HepG2 (cell line): ENCODE measurements around the gene WNT7A. TPM values are rescaled to one million over a fixed set of nuclear protein-coding genes. Genes with fewer than 3 reads are reported as not detected.

Source experiments
- ATAC-seq: fragments of 200-7000 bp; cut with Tn5 transposase; 3 replicates; pipeline ENCODE4 v1.9.1; 2020; ENCODE audit warnings: mild to moderate bottlenecking, moderate library complexity
- BruUV-seq: library from RNA; stranded (reverse); fragments of 400-500 nt; replicated peaks from 2 replicates; lab custom pipeline; 2021; lab: Mats Ljungman, UMichigan
- CTCF ChIA-PET: fragments of 300-600 bp; formaldehyde crosslinking; extraction: SDS; loops from one replicate; lab custom pipeline; 2021; ENCODE audit warnings: low total read pairs, inconsistent platforms, low intra/inter-chr PET ratio; lab: Yijun Ruan, JAX
- POLR2A ChIA-PET: fragments of 350-600 bp; sonication (Branson Sonifier 250); formaldehyde crosslinking; loops from one replicate; lab custom pipeline; 2020; ENCODE audit warnings: antibody characterized with exemption, inconsistent platforms; lab: Yijun Ruan, JAX
- DNase-seq: peaks from one replicate; pipeline ENCODE4 v3.0.0-alpha.2; 2015; ENCODE audit warnings: low spot score
- FAIRE-seq: peaks from 3 replicates; lab custom pipeline; 2011; peaks lifted over from hg19 to GRCh38; lab: Jason Lieb, UNC
- H2AFZ ChIP-seq: one replicate; pipeline ENCODE4 v1.6.1; 2011; ENCODE audit warnings: low read length, inconsistent platforms
- H3K27ac ChIP-seq: fragments of 300-600 bp; 3 replicates; pipeline ENCODE4 v1.8.0; 2011; ENCODE audit warnings: mixed run types, mild to moderate bottlenecking, mixed read lengths, low read length, inconsistent platforms; ENCODE audit not compliant: insufficient read depth; ENCODE audit errors: extremely low read length
- H3K27me3 ChIP-seq, 2 experiments: fragments of 200-600 bp in 1 of 2; 2 replicates in 1 of 2; 3 replicates in 1 of 2; pipeline versions ENCODE4 v1.6.0 to v1.8.0; 2011; ENCODE audit warnings: low read length in 2 of 2, mild to moderate bottlenecking in 2 of 2, moderate library complexity in 2 of 2, inconsistent platforms in 1 of 2; ENCODE audit not compliant: insufficient read depth in 2 of 2, control insufficient read depth in 1 of 2
- H3K36me3 ChIP-seq, 2 experiments: fragments of 200-600 bp in 1 of 2; replicated peaks in 1 of 2; 2 replicates in 1 of 2; 3 replicates in 1 of 2; pipeline versions ENCODE4 v1.5.1 to v1.8.0; 2011; ENCODE audit warnings: low read length in 2 of 2, inconsistent platforms in 1 of 2; ENCODE audit not compliant: insufficient read depth in 2 of 2, control insufficient read depth in 1 of 2
- H3K4me1 ChIP-seq: 2 replicates; pipeline ENCODE4 v1.5.1; 2012; ENCODE audit warnings: low read length, inconsistent platforms; ENCODE audit not compliant: insufficient read depth
- H3K4me2 ChIP-seq: 2 replicates; pipeline ENCODE4 v1.6.0; 2011; ENCODE audit warnings: low read depth, low read length, inconsistent platforms
- H3K4me3 ChIP-seq, 3 experiments: fragments of 200-600 bp in 1 of 3; sonication (generic), shearing (Covaris generic) in 1 of 3; replicated peaks in 1 of 3; 2 replicates each; pipeline ENCODE4 v1.5.1; 2011 to 2016; ENCODE audit warnings: low read length in 3 of 3, inconsistent platforms in 2 of 3, low read depth in 2 of 3, mild to moderate bottlenecking in 2 of 3, control low read depth in 1 of 3, mixed read lengths in 1 of 3; ENCODE audit not compliant: insufficient read depth in 1 of 3
- H3K79me2 ChIP-seq: one replicate; pipeline ENCODE4 v1.6.1; 2011; ENCODE audit warnings: low read length, inconsistent platforms; ENCODE audit not compliant: insufficient read depth
- H3K9ac ChIP-seq: 2 replicates; pipeline ENCODE4 v1.6.0; 2011; ENCODE audit warnings: mild to moderate bottlenecking, low read depth, low read length, inconsistent platforms; ENCODE audit not compliant: insufficient read depth
- H3K9me3 ChIP-seq: 2 replicates; pipeline ENCODE4 v1.5.1; 2012; ENCODE audit warnings: mild to moderate bottlenecking, low read length
- H4K20me1 ChIP-seq: 2 replicates; pipeline ENCODE4 v1.6.0; 2011; ENCODE audit warnings: inconsistent platforms, mild to moderate bottlenecking, low read length, moderate library complexity; ENCODE audit not compliant: insufficient read depth
- KLF15 ChIP-seq: sonication (generic); formaldehyde crosslinking; IDR thresholded peaks from 2 replicates; pipeline ENCODE4 v1.8.1; 2023; ENCODE audit warnings: borderline replicate concordance, mild to moderate bottlenecking, inconsistent platforms, missing genetic modification reagents, mixed read lengths
- PCBP2 ChIP-seq: fragments of 200-400 bp; formaldehyde crosslinking; optimal IDR thresholded peaks from 2 replicates; pipeline ENCODE3; 2018; ENCODE audit warnings: low read length, low read depth; ENCODE audit not compliant: poor library complexity, severe bottlenecking
- SIN3B ChIP-seq: fragments of 150-350 bp; IDR thresholded peaks from 2 replicates; pipeline ENCODE4 v1.6.1; 2014; ENCODE audit warnings: low read length
- SKI ChIP-seq: fragments of 450-650 bp; IDR thresholded peaks from one replicate; pipeline ENCODE4 v1.6.1; 2018; ENCODE audit warnings: mild to moderate bottlenecking; ENCODE audit not compliant: partially characterized antibody
- SNAI1 ChIP-seq: sonication (generic); formaldehyde crosslinking; IDR thresholded peaks from 2 replicates; pipeline ENCODE4 v1.5.0; 2020; ENCODE audit warnings: mild to moderate bottlenecking, missing genetic modification reagents, borderline replicate concordance
- ZNF124 ChIP-seq: sonication (generic); formaldehyde crosslinking; IDR thresholded peaks from 2 replicates; pipeline ENCODE4 v1.4.0; 2020; ENCODE audit warnings: missing genetic modification reagents
- ZNF724P ChIP-seq: sonication (generic); formaldehyde crosslinking; IDR thresholded peaks from 2 replicates; pipeline ENCODE4 v1.8.0; 2022; ENCODE audit warnings: missing genetic modification reagents, borderline replicate concordance
- ZSCAN22 ChIP-seq: sonication (generic); formaldehyde crosslinking; IDR thresholded peaks from 2 replicates; pipeline ENCODE4 v1.4.0; 2020; ENCODE audit warnings: mild to moderate bottlenecking, missing genetic modification reagents
- WGBS: methylation state at CpG from one replicate; pipeline ENCODE4 v1.1.6; 2017; ENCODE audit warnings: low lambda C conversion rate; 5-methylcytosine and 5-hydroxymethylcytosine counted together
- in situ Hi-C: cut with HindIII; loops from 2 replicates; pipeline ENCODE4 v1.10.0; 2017; ENCODE audit warnings: low pct_unique_long_range_greater_than_20kb; ENCODE audit not compliant: extremely low pct_ligation_motif_present
- intact Hi-C: fragments of 100-400 bp; cut with micrococcal nuclease; formaldehyde crosslinking; loops from one replicate; pipeline ENCODE4 v1.10.0; 2022; ENCODE audit not compliant: unreplicated experiment
- polyA plus RNA-seq, 8 experiments: library from polyadenylated mRNA; depleted of rRNA in 3 of 8; stranded (reverse) in 7 of 8; unstranded in 1 of 8; fragments of >200 nt; fragmentation: Illumina TruSeq in 4 of 8; extraction: Trizol in 4 of 8; gene quantifications; 2 replicates each; pipeline versions ENCODE4 v1.2.1 to v1.2.3, GENCODE V29; 2011 to 2016; ENCODE audit warnings: low read depth in 4 of 8, missing spikeins in 1 of 8, mixed read lengths in 1 of 8; ENCODE audit not compliant: insufficient read depth in 1 of 8
- total RNA-seq, 5 experiments: library from RNA; depleted of rRNA; stranded (reverse); fragments of >200 nt; fragmentation: Illumina TruSeq; extraction: Trizol; gene quantifications; 2 replicates each; pipeline ENCODE4 v1.2.3, GENCODE V29; 2016; ENCODE audit warnings: low read depth in 1 of 5
- TF ChIP-seq, protein P1 (sequence below): sonication (generic); formaldehyde crosslinking; IDR thresholded peaks from 2 replicates; pipeline ENCODE4 v1.5.0; 2020; ENCODE audit warnings: mild to moderate bottlenecking, low read depth, missing genetic modification reagents, borderline replicate concordance

WNT7A gene
- total and polyA plus RNA-seq, 2 of the 13 experiments (the other 11 are each of a cell fraction or from before 2014, with no cell fraction given): not detected

DNA sequence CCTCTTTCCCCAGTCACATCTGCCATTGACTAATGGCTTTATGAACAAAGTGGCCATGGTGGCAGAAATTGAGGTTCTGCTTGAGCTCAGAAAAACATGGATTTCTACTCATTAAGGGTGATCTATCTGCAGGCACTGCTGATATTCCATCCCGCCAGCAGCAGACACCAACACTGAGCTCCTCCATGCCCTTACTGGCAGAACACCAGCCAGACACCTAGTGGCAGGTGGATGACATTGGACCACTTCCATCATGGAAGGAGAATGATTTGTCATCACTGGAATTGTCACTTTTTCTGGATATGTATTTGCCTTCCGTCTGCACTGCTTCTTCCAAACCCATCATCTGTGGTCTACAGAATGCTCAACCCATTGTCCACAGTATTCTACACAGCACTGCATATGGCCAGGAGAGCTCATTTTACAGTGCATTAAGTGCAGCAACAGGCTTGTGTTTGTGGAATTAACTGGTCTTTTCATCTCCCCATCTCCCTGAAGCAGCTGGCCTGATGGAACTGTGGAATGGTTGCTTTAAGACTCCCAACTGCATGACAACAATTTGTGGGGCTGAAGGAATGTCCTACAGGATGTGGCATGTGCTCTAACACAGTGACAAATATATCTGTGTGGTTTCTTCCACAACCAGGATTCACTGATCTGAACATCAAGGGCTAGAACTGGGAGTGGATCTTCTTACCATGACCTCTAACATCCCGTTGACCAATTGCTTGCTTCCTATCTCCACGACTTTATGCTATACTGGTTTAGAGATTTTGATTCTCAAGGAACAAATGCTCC lies 103.4 kb downstream of the WNT7A start:
- peak; percentile 67 for ATAC-seq
- no peak for FAIRE-seq
- H3K9me3 ChIP-seq: no peaks in the 10 kb centered on the region
- TF ChIP-seq ZNF724P (CRISPR knock-in tag): no peak
- TF ChIP-seq SKI: no peak
- TF ChIP-seq PCBP2: no peak
- TF ChIP-seq, protein P1, sequence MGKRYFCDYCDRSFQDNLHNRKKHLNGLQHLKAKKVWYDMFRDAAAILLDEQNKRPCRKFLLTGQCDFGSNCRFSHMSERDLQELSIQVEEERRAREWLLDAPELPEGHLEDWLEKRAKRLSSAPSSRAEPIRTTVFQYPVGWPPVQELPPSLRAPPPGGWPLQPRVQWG (CRISPR knock-in tag): no peak
- TF ChIP-seq ZSCAN22 (CRISPR knock-in tag): no peak
- TF ChIP-seq SNAI1 (CRISPR knock-in tag): no peak
- TF ChIP-seq ZNF124: no peak
- no peak for TF ChIP-seq KLF15
- no peak for TF ChIP-seq SIN3B
- ChIA-PET POLR2A (no interaction called here), CTCF (no interaction called here)
- H3K4me1 ChIP-seq: no peaks in the 10 kb centered on the region
- no peaks in the 10 kb centered on the region for H3K36me3 ChIP-seq
- BruUV-seq: no TSS peak
- no peak overlapping the region for H3K9ac ChIP-seq
- DNase-seq: no peak
- WGBS: 3% methylated on average over 4 of the region's 4 CpGs
- no peak overlapping the region for H3K27ac ChIP-seq
- intact Hi-C loops: no loop called here
- peaks cover 3 to 39% of the 10 kb centered on the region in 2 experiments; a peak in 3 of 5 replicates for H3K27me3 ChIP-seq
- no peaks in the 10 kb centered on the region for H4K20me1 ChIP-seq
- H2AFZ ChIP-seq: no peak overlapping the region
- no peaks in the 10 kb centered on the region for H3K79me2 ChIP-seq
- no peak overlapping the region for H3K4me3 ChIP-seq
- in situ Hi-C loops: no loop called here
- no peak overlapping the region for H3K4me2 ChIP-seq
